ENCODE results near the gene TAS2R3. TPM values are rescaled to one million over a fixed set of nuclear protein-coding genes. Genes with fewer than 3 reads are reported as not detected.

The TAS2R3 gene
- total RNA-seq, 2 donors from 2014 or later = 0.86 to 2.2 TPM

DNA sequence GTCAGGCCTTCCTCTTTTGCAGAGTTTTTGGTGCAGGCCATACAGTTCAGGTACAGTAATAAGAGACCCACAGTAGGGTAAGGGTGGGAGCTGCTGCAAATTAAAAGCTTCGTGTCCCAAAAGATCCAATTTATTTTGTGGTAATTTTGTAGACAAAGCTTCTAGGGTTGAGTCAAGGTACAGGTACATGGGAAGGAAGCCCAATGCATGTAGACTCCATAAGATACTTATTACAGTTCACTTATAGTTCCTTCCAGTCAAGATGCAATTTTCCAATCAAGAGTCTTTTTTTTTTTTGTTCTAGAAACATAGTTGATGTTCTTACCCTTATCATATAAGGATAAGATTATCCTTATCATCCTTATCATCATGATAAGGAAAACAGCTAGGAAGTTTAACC lies 12.5 kb downstream of the TAS2R3 start, which contains the start of gene TAS2R4:
Gene TAS2R4, plus strand, starts transcription at position 301 of the 400 bp plus-strand sequence. CDS start 1,815 bp downstream, outside the sequence.
- intact Hi-C loops (cut with DNase I) = no loop called here
- no peak for DNase-seq (ENCODE audit: low spot score)

DNA sequence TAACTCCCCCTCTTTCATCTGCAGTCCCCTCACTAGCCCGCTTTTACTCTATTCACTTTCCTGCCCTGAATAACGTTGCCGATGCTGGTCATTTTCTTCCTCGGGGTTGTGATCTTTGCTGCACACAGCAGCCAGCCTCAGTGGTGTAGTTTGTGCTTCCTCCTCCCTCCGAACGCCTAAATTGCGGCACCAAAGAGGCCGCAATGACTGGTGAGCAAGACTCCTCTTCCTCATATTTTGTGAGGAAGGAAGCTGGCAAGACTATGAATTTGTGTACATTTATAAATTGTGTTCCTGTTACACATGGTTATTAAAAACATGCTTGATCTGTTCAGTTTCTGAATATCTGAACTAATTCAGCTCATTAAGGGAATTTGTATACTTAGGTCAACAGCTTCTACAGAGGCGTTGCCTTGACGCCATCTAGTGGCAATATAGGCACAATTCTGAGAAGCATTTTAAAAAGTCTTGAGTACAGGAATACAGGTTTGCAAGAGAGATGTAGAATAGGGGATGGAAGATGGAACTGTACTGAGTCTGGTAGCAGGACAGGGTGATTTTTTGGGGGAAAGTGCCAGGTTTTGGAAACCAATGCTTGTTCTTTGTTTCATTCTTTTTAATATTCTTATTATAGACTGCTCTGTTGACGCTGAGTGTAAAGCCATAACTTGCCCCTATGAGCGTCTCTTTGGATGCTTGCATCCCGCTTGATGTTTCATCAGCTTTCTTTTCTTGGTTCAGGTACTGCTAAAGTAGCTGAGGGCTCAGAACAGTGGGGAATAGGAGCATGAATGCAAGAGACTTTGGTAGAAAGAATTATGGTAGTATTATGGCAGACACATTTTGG lies 22.0 kb downstream of the TAS2R3 start:
- DNase-seq (ENCODE audit: low spot score) = no peak
- intact Hi-C loops (cut with DNase I) = no loop called here

DNA sequence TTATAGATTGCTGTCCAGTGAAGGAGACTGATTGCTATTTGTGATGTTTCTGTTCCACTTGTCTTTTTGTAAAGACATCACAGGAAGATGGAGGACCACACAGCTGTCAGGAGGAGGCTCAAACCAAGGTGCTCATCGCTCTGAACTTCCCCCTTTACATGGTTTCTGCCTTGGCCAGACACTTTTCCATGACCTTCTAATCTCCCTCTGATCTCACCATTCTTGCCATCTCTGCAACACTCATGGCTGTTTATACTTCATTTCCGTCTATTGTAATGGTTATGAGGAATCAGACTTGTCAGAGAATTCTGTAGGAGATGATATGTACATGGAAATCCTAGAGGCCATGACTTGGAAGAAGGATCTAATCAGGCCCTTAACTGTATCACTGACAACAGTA lies 24.4 kb downstream of the TAS2R3 start:
- DNase-seq (ENCODE audit: low spot score) = no peak
- intact Hi-C loops (cut with DNase I) = no loop called here

DNA sequence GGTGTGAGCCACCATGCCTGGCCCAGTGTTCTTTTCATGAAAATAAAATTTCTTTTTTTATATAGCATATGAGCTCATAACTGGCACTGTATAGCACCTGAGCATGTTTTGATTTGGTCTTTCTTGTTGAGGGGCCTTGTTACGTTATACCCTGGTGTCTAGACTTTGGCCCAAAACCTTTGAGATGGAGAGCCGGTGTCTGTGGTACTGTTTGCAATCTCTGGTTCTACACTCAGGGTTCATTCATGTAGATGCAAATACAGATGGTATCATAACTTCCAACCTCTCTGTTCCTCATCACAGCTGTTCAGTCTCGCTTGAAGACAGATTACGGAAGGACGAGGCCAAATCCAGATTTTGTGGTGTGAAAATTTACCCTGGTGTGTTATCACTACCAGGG lies 26.0 kb downstream of the TAS2R3 start, which contains the start of gene TAS2R5:
Gene TAS2R5, plus strand, starts transcription at position 301 of the 400 bp plus-strand sequence. CDS start 145 bp downstream, outside the sequence.
- intact Hi-C loops (cut with DNase I) = no loop called here
- no peak for DNase-seq (ENCODE audit: low spot score)

DNA sequence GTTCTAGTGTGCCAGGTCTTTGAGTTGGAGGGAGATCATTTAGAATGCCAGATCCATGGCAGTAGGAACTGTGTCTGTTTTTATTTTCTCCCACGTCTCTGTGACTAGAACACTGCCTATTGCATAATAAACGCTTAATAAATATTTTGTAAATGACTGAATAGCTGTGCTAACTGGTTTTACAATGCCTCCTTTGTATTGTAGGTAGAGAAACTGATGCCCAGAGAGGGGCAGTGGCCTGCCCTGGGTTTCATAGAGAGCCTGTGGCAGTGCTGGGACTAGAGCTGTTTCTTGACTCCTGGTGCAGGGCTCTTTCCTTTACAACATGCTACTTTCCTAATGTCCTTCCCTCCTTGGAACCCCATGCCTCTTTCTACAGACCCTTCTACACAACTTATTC lies 28.6 kb downstream of the TAS2R3 start:
- intact Hi-C loops (cut with DNase I) = no loop called here
- no peak for DNase-seq (ENCODE audit: low spot score)

Other genes with a start within 250 kb of the TAS2R3 start
- 10 to 100 TPM; 21.2 to 21.6 TPM for gene AGK, start 212.7 kb upstream of the TAS2R3 start, total RNA-seq
- gene DENND11, start 61.9 kb upstream of the TAS2R3 start, total RNA-seq = 10 to 100 TPM; 12.2 to 14.8 TPM
- not detected for gene WEE2, start 55.7 kb upstream of the TAS2R3 start, total RNA-seq
- gene SSBP1, start 25.7 kb upstream of the TAS2R3 start, total RNA-seq = 10 to 100 TPM; 69.4 to 76.4 TPM
- 1 to 10 TPM; 1.3 to 1.5 TPM for gene TAS2R4, start 12.6 kb downstream of the TAS2R3 start, total RNA-seq
- 1 to 10 TPM in 1 of 2 donors, under 1 TPM in 1; 0.90 to 1.5 TPM for gene TAS2R5, start 26.1 kb downstream of the TAS2R3 start, total RNA-seq
- not detected for gene PRSS37, start 77.4 kb downstream of the TAS2R3 start, total RNA-seq
- gene OR9A4, start 152.3 kb downstream of the TAS2R3 start, total RNA-seq = not detected
- 1 to 10 TPM; 2.5 to 7.5 TPM for gene CLEC5A, start 182.9 kb downstream of the TAS2R3 start, total RNA-seq
- not detected for gene TAS2R38, start 209.7 kb downstream of the TAS2R3 start, total RNA-seq
- gene MGAM, start 231.8 kb downstream of the TAS2R3 start, total RNA-seq = 1 to 10 TPM; 3.5 to 7.0 TPM